Coronary artery (tissue), 2 donors: ENCODE measurements around the gene LINS1.

Source experiments
- DNase-seq: peaks from one replicate; pipeline ENCODE4 v3.0.0-alpha.2; 2017; ENCODE audit warnings: low spot score
- H3K27ac ChIP-seq, 2 donors: fragments of 200-600 bp; sonication (generic); one replicate each; pipeline ENCODE4 v1.5.1; 2016 to 2019
- H3K4me3 ChIP-seq: fragments of 200-600 bp; sonication (generic); 2 replicates; pipeline ENCODE4 v1.5.1; 2016; ENCODE audit warnings: mild to moderate bottlenecking, moderate library complexity
- TF ChIP-seq, protein P1 (sequence below): fragments of 200-600 bp; sonication (generic); IDR thresholded peaks from one replicate; pipeline ENCODE4 v1.5.1; 2019; ENCODE audit warnings: antibody characterized with exemption

Gene LINS1

GRCh38 chr15:100517846-100518245 lies 84.1 kb downstream of the LINS1 start:
- H3K27ac ChIP-seq = no peak overlapping the region
- no peak overlapping the region for H3K4me3 ChIP-seq
- DNase-seq = no peak
- TF ChIP-seq, protein P1, sequence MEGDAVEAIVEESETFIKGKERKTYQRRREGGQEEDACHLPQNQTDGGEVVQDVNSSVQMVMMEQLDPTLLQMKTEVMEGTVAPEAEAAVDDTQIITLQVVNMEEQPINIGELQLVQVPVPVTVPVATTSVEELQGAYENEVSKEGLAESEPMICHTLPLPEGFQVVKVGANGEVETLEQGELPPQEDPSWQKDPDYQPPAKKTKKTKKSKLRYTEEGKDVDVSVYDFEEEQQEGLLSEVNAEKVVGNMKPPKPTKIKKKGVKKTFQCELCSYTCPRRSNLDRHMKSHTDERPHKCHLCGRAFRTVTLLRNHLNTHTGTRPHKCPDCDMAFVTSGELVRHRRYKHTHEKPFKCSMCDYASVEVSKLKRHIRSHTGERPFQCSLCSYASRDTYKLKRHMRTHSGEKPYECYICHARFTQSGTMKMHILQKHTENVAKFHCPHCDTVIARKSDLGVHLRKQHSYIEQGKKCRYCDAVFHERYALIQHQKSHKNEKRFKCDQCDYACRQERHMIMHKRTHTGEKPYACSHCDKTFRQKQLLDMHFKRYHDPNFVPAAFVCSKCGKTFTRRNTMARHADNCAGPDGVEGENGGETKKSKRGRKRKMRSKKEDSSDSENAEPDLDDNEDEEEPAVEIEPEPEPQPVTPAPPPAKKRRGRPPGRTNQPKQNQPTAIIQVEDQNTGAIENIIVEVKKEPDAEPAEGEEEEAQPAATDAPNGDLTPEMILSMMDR = no peak
